Keratinocyte (primary cell): Measurements from ENCODE around the gene CDON. TPM values are rescaled to one million over a fixed set of nuclear protein-coding genes. Genes with fewer than 3 reads are reported as not detected.

Experiments used
- DNase-seq: peaks from one replicate; pipeline ENCODE4 v3.0.0-alpha.2; 2011; ENCODE audit warnings: low read depth, missing footprints, low spot score
- FAIRE-seq: peaks from 2 replicates; lab custom pipeline; 2011; peaks lifted over from hg19 to GRCh38; lab: Jason Lieb, UNC
- H2AFZ ChIP-seq: 2 replicates; pipeline ENCODE4 v1.6.0; 2012; ENCODE audit warnings: low read length, control low read depth, inconsistent platforms; ENCODE audit not compliant: control insufficient read depth
- H3K27ac ChIP-seq: 2 replicates; pipeline ENCODE4 v1.5.1; 2011; ENCODE audit warnings: low read length; ENCODE audit not compliant: control insufficient read depth, insufficient read depth
- H3K27me3 ChIP-seq: 3 replicates; pipeline ENCODE4 v1.6.0; 2011; ENCODE audit warnings: low read length; ENCODE audit not compliant: control insufficient read depth, insufficient read depth; ENCODE audit errors: extremely low read depth
- H3K36me3 ChIP-seq, 2 experiments: 2 replicates in 1 of 2; 3 replicates in 1 of 2; pipeline ENCODE4 v1.5.1; 2011; ENCODE audit warnings: low read length in 2 of 2, mild to moderate bottlenecking in 1 of 2; ENCODE audit not compliant: control insufficient read depth in 2 of 2, insufficient read depth in 2 of 2; ENCODE audit errors: extremely low read depth in 1 of 2
- H3K4me1 ChIP-seq: 3 replicates; pipeline ENCODE4 v1.5.1; 2011; ENCODE audit warnings: low read length; ENCODE audit not compliant: control insufficient read depth, insufficient read depth; ENCODE audit errors: extremely low read depth
- H3K4me2 ChIP-seq: 3 replicates; pipeline ENCODE4 v1.6.0; 2011; ENCODE audit warnings: low read depth, low read length; ENCODE audit not compliant: control insufficient read depth, insufficient read depth; ENCODE audit errors: extremely low read depth
- H3K4me3 ChIP-seq, 3 experiments: fragments of 200-600 bp in 1 of 3; sonication (generic) in 1 of 3; 2 replicates in 2 of 3; 3 replicates in 1 of 3; pipeline ENCODE4 v1.5.1; 2011 to 2016; ENCODE audit warnings: low read length in 3 of 3, mild to moderate bottlenecking in 3 of 3, control low read depth in 2 of 3, inconsistent platforms in 1 of 3, low read depth in 1 of 3, mixed read lengths in 1 of 3, mixed run types in 1 of 3, moderate library complexity in 1 of 3; ENCODE audit not compliant: control insufficient read depth in 2 of 3, insufficient read depth in 2 of 3; ENCODE audit errors: extremely low read depth in 1 of 3
- H3K79me2 ChIP-seq: 2 replicates; pipeline ENCODE4 v1.6.0; 2012; ENCODE audit warnings: low read length; ENCODE audit not compliant: control insufficient read depth, insufficient read depth
- H3K9ac ChIP-seq: 3 replicates; pipeline ENCODE4 v1.6.0; 2011; ENCODE audit warnings: low read length; ENCODE audit not compliant: control insufficient read depth, insufficient read depth; ENCODE audit errors: extremely low read depth
- H3K9me1 ChIP-seq: 3 replicates; pipeline ENCODE4 v1.6.0; 2011; ENCODE audit warnings: low read length; ENCODE audit not compliant: control insufficient read depth, insufficient read depth; ENCODE audit errors: extremely low read depth
- H3K9me3 ChIP-seq: 2 replicates; pipeline ENCODE4 v1.5.1; 2012; ENCODE audit warnings: low read depth, low read length; ENCODE audit not compliant: control insufficient read depth
- H4K20me1 ChIP-seq: 3 replicates; pipeline ENCODE4 v1.6.0; 2011; ENCODE audit warnings: low read length; ENCODE audit not compliant: control insufficient read depth, insufficient read depth; ENCODE audit errors: extremely low read depth
- EZH2 ChIP-seq: IDR thresholded peaks from one replicate; pipeline ENCODE4 v1.6.1; 2012; ENCODE audit warnings: inconsistent platforms, mild to moderate bottlenecking, low read length, moderate library complexity
- dilution Hi-C: fragments of 300-500 bp; cut with MboI; formaldehyde crosslinking; loops from one replicate; pipeline ENCODE4 v1.7.0; 2020; ENCODE audit warnings: low sequenced_read_pairs; ENCODE audit not compliant: extremely low pct_ligation_motif_present
- polyA plus RNA-seq, 5 experiments: library from polyadenylated mRNA; depleted of rRNA in 3 of 5; stranded (reverse) in 3 of 5; stranded (forward) in 1 of 5; unstranded in 1 of 5; fragments of >200 nt; gene quantifications; 1 replicate in 1 of 5; 2 replicates in 3 of 5; 3 replicates in 1 of 5; pipeline versions ENCODE4 v1.2.1 to v1.2.3, GENCODE V29; 2011 to 2012; ENCODE audit warnings: missing spikeins in 2 of 5, low read depth in 1 of 5, low replicate concordance in 1 of 5
- TF ChIP-seq, protein P1 (sequence below), 3 experiments: IDR thresholded peaks in 1 of 3; conservative IDR thresholded peaks in 1 of 3; optimal IDR thresholded peaks in 1 of 3; 2 replicates in 2 of 3; 3 replicates in 1 of 3; pipeline versions ENCODE3 to v1.5.1; 2011; ENCODE audit warnings: low read length in 3 of 3, mild to moderate bottlenecking in 3 of 3, moderate library complexity in 2 of 3, control low read depth in 1 of 3, inconsistent platforms in 1 of 3; ENCODE audit not compliant: insufficient read depth in 2 of 3; ENCODE audit errors: extremely low read depth in 1 of 3

The CDON gene
- polyA plus RNA-seq, 1 donor (not counting 4 experiments of a cell fraction or from before 2014, with no cell fraction given): 1.0 TPM

DNA sequence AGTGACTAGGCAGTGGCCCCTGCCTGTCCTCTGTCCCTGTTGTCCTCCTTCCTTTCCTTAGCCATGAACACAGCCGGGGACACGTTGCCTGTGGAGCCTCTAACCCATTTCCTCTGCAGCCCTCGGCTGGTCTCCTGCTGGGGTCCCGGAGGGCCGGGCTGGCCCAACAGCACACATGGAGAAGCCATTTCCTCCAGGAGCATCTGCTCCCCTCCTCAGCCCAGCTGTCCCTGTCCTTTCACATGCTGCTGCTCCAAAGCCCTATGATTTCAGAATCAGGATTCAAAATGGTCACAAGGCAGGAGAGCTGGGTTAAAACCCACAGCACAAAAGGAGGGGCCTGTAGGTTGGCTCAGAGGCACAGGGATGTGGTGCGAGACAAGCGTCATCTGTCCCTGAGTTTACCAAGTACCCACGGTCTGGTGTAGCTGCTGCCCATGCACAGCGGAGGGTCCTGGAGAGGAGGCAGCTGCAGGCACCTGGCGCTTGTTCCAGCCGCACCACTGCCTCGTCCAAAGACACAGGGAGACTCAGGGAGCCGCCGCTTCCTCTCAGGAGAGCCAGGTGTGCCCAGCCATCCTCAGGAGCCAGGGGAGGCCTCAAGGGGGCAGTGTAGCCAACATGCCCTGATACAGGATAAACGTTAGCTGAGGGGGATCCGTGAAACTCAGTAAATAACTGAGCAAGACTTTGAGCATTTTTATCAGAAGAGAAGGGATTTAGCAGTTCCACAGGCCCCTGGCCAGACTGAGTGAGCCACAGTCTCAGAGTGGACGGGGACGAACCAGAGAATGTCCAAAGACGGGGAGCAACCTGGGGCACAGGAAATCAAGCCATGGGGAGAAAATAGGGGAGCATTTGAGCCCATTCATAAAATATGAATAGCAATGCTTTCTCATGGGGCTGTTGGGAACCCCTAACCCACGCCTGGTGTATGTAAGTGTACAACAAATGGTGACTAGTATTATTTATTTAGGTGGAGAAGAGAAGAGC lies 120.8 kb downstream of the CDON start:
- DNase-seq (no peak), FAIRE-seq (peak; percentile 51)
- dilution Hi-C loops: loop anchor here (25.0 kb wide), 1 partner anchor 270 kb away; the partner anchor contains the start of genes FAM118B and RPUSD4
- H3K4me1 ChIP-seq: no peaks in the 10 kb centered on the region
- H3K9me1 ChIP-seq: no peaks in the 10 kb centered on the region
- TF ChIP-seq, protein P1, sequence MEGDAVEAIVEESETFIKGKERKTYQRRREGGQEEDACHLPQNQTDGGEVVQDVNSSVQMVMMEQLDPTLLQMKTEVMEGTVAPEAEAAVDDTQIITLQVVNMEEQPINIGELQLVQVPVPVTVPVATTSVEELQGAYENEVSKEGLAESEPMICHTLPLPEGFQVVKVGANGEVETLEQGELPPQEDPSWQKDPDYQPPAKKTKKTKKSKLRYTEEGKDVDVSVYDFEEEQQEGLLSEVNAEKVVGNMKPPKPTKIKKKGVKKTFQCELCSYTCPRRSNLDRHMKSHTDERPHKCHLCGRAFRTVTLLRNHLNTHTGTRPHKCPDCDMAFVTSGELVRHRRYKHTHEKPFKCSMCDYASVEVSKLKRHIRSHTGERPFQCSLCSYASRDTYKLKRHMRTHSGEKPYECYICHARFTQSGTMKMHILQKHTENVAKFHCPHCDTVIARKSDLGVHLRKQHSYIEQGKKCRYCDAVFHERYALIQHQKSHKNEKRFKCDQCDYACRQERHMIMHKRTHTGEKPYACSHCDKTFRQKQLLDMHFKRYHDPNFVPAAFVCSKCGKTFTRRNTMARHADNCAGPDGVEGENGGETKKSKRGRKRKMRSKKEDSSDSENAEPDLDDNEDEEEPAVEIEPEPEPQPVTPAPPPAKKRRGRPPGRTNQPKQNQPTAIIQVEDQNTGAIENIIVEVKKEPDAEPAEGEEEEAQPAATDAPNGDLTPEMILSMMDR (optimal IDR thresholded peaks at IDR 0.05 in 1 of 3, IDR thresholded peaks at IDR 0.05 in 1 of 3, conservative IDR thresholded peaks at IDR 0.05 in 1 of 3; ENCODE audit: extremely low read depth in 1 of 3, insufficient read depth in 2 of 3, low read length in 3 of 3): peak; percentile 87 to 91 (median 91)
- peak; percentile 33 for TF ChIP-seq EZH2
- H3K9me3 ChIP-seq: no peaks in the 10 kb centered on the region
- H2AFZ ChIP-seq: peak overlapping the region; percentile 16
- no peaks in the 10 kb centered on the region for H3K27me3 ChIP-seq
- no peaks in the 10 kb centered on the region for H3K36me3 ChIP-seq
- no peaks in the 10 kb centered on the region for H4K20me1 ChIP-seq
- no peak overlapping the region for H3K4me2 ChIP-seq
- H3K4me3 ChIP-seq: no peak overlapping the region
- no peak overlapping the region for H3K27ac ChIP-seq
- H3K79me2 ChIP-seq: no peaks in the 10 kb centered on the region
- H3K9ac ChIP-seq: no peak overlapping the region

DNA sequence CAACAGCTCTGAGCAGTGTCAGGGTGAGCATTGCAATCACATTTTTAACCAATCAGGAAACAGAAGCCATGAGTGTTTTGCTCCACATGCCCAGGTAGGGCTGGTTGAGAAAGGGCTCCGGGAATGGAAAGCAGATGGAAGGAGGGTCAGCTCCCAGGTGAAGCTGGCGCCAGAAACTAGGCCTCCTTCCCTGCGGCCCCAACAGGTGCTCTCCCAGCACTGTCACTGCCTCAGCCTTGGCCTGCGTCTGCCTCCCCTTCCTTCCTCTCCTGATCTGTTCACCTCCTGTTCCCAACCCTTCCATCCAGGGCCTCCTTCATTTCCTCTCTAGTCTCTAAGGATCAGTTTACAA lies 121.4 kb downstream of the CDON start:
- H3K4me3 ChIP-seq: no peak overlapping the region
- no peak overlapping the region for H3K27ac ChIP-seq
- DNase-seq (no peak), FAIRE-seq (no peak)
- H3K9me1 ChIP-seq: no peaks in the 10 kb centered on the region
- TF ChIP-seq, protein P1 (optimal IDR thresholded peaks at IDR 0.05 in 1 of 3, IDR thresholded peaks at IDR 0.05 in 1 of 3, conservative IDR thresholded peaks at IDR 0.05 in 1 of 3; ENCODE audit: extremely low read depth in 1 of 3, insufficient read depth in 2 of 3, low read length in 3 of 3): no peak
- TF ChIP-seq EZH2: no peak
- no peaks in the 10 kb centered on the region for H3K79me2 ChIP-seq
- H3K4me2 ChIP-seq: no peak overlapping the region
- H4K20me1 ChIP-seq: no peaks in the 10 kb centered on the region
- H3K9me3 ChIP-seq: no peaks in the 10 kb centered on the region
- H2AFZ ChIP-seq: no peak overlapping the region
- dilution Hi-C loops: loop anchor here (25.0 kb wide), 1 partner anchor 271 kb away; the partner anchor contains the start of genes FAM118B and RPUSD4
- no peaks in the 10 kb centered on the region for H3K27me3 ChIP-seq
- no peak overlapping the region for H3K9ac ChIP-seq
- H3K4me1 ChIP-seq: no peaks in the 10 kb centered on the region
- no peaks in the 10 kb centered on the region for H3K36me3 ChIP-seq
